NB4 (cell line): ENCODE data around the gene BIRC6.

Experiments
- DNase-seq: peaks from one replicate; pipeline ENCODE4 v3.0.0; 2010; ENCODE audit warnings: low read depth
- H3K4me3 ChIP-seq: one replicate; pipeline ENCODE4 v1.5.1; 2011; ENCODE audit warnings: mild to moderate bottlenecking, low read depth, low read length, moderate library complexity
- CTCF ChIP-seq: IDR thresholded peaks from one replicate; pipeline ENCODE4 v1.5.1; 2012; ENCODE audit warnings: low read depth, low read length
- MAX ChIP-seq: IDR thresholded peaks from 2 replicates; pipeline ENCODE4 v1.6.1; 2011; ENCODE audit warnings: low read depth, low read length
- MYC ChIP-seq: IDR thresholded peaks from 2 replicates; pipeline ENCODE4 v1.6.1; 2011; ENCODE audit warnings: low read depth, low read length
- POLR2A ChIP-seq: IDR thresholded peaks from 2 replicates; pipeline ENCODE4 v1.6.1; 2011; ENCODE audit warnings: mild to moderate bottlenecking; ENCODE audit not compliant: insufficient read length; ENCODE audit errors: extremely low read depth

The BIRC6 gene

GRCh38 chr2:32572030-32572429 is 215.2 kb downstream of the BIRC6 start:
- H3K4me3 ChIP-seq = no peak overlapping the region
- TF ChIP-seq MYC (no peak), MAX (no peak), POLR2A (no peak), CTCF (no peak)
- DNase-seq = no peak

- H3K4me3 ChIP-seq = no peak overlapping the region
- peak; percentile 17 for DNase-seq
- TF ChIP-seq MAX = no peak
- no peak for TF ChIP-seq CTCF
- no peak for TF ChIP-seq POLR2A
- TF ChIP-seq MYC = no peak
Observed at GRCh38 chr2:32572737-32573136, 215.9 kb downstream of the BIRC6 start.

- no peak overlapping the region for H3K4me3 ChIP-seq
- TF ChIP-seq CTCF (no peak), MAX (peak; percentile 90), MYC (peak; percentile 90)
- DNase-seq = peak; percentile 83
Observed at GRCh38 chr2:32591669-32592463, 235.0 kb downstream of the BIRC6 start.

GRCh38 chr2:32594573-32594972 is 237.8 kb downstream of the BIRC6 start:
- no peak overlapping the region for H3K4me3 ChIP-seq
- no peak for TF ChIP-seq POLR2A
- TF ChIP-seq CTCF = no peak
- no peak for TF ChIP-seq MYC
- TF ChIP-seq MAX = no peak
- no peak for DNase-seq

GRCh38 chr2:32611366-32611765 is 254.5 kb downstream of the BIRC6 start:
- TF ChIP-seq POLR2A (no peak), MYC (no peak), MAX (no peak), CTCF (no peak)
- no peak overlapping the region for H3K4me3 ChIP-seq
- DNase-seq = no peak
